ENCODE data around the gene GDF9. TPM values are rescaled to one million over a fixed set of nuclear protein-coding genes. Genes with fewer than 3 reads are reported as not detected.
A peak's percentile ranks its signal among the peaks of the same experiment; 100 is the strongest.

The GDF9 gene
- total RNA-seq, 1 donor from 2014 or later: 1.4 TPM

GRCh38 chr5:132825033-132825833, 41.0 kb downstream of the GDF9 start:
- Mint-ChIP-seq H3K4me3 (peak overlapping the region; percentile 45), H3K27me3 (peaks cover 53% of the 10 kb centered on the region), H3K27ac (no peak overlapping the region), H3K4me1 (ENCODE audit: unreplicated experiment) (peaks cover 12% of the 10 kb centered on the region), H3K9me3 (no peaks in the 10 kb centered on the region), H3K36me3 (no peaks in the 10 kb centered on the region)
- TF ChIP-seq CTCF (conservative IDR thresholded peaks at IDR 0.05): no peak
- no peak for DNase-seq (ENCODE audit: extremely low spot score, unreplicated experiment)

GRCh38 chr5:132824426-132824825, 41.8 kb downstream of the GDF9 start:
- Mint-ChIP-seq H3K4me3 (peak overlapping the region; percentile 45), H3K27ac (no peak overlapping the region), H3K9me3 (no peaks in the 10 kb centered on the region), H3K36me3 (no peaks in the 10 kb centered on the region), H3K27me3 (peaks cover 50% of the 10 kb centered on the region), H3K4me1 (ENCODE audit: unreplicated experiment) (peaks cover 14% of the 10 kb centered on the region)
- TF ChIP-seq CTCF (conservative IDR thresholded peaks at IDR 0.05): no peak
- DNase-seq (ENCODE audit: extremely low spot score, unreplicated experiment): no peak

GRCh38 chr5:132823481-132824050, 42.7 kb downstream of the GDF9 start:
- peak overlapping the region; percentile 76 for H3K4me3 Mint-ChIP-seq
- H3K36me3 Mint-ChIP-seq: no peaks in the 10 kb centered on the region
- no peak for DNase-seq (ENCODE audit: extremely low spot score, unreplicated experiment)
- H3K27ac Mint-ChIP-seq: no peak overlapping the region
- H3K4me1 Mint-ChIP-seq (ENCODE audit: unreplicated experiment): peaks cover 14% of the 10 kb centered on the region
- no peaks in the 10 kb centered on the region for H3K9me3 Mint-ChIP-seq
- TF ChIP-seq CTCF (conservative IDR thresholded peaks at IDR 0.05): no peak
- H3K27me3 Mint-ChIP-seq: peaks cover 44% of the 10 kb centered on the region

DNA sequence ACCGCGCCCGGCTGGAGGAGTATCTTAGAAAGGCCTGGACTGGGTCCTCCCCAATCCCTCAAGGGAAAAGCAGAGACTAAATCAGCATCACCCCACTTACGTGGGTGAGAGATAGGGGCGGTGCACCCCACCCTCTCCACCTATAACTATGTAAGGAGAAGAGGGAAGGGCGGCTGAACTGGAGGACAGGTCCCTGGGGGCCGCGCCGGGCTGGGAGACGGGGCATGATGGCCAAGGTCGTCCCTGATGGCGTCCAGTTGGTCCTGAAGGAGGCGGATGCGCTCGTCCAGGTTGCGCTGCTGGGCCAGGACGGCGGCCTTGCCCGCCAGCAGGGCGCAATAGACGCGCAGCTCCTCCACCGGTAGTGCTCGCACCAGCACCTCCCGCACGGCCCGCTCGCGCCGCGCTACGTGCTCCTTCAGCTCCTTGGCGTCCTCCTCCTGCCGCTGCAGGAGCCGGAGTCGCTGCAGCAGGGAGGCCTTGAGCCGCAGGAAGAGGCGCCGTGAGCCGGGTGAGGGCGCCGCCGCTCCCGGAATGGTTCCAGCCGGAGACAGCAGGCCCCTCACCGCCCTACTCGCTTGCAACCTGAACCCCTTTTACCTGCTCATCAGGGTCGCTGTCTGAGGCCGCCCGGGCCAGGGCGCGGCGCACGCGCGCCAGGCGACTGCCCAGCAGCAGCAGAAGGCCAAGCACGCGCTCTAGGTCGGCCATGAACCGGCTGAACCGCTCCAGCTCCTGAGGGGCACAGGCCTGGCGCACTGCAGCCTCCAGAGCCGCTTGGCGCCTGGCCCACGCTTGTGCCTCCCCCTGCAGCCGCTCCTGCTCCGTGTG, 43.4 kb downstream of the GDF9 start:
- peak overlapping the region; percentile 76 for H3K4me3 Mint-ChIP-seq
- H3K27me3 Mint-ChIP-seq: peaks cover 37% of the 10 kb centered on the region

More for the DNA sequence above, 43.4 kb downstream of the GDF9 start:
- DNase-seq (ENCODE audit: extremely low spot score, unreplicated experiment): no peak
- TF ChIP-seq CTCF (conservative IDR thresholded peaks at IDR 0.05): peak; percentile 11
- Mint-ChIP-seq H3K27ac (no peak overlapping the region), H3K36me3 (no peaks in the 10 kb centered on the region), H3K9me3 (no peaks in the 10 kb centered on the region), H3K4me1 (ENCODE audit: unreplicated experiment) (peaks cover 14% of the 10 kb centered on the region)
